K562 (cell line): ENCODE results near the gene TRAP1. TPM values are rescaled to one million over a fixed set of nuclear protein-coding genes. Genes with fewer than 3 reads are reported as not detected.

Source experiments
- ATAC-seq: fragments of 200-7000 bp; cut with Tn5 transposase; 3 replicates; pipeline ENCODE4 v1.9.1; 2020; ENCODE audit warnings: moderate library complexity
- BruUV-seq: library from RNA; stranded (reverse); fragments of 400-500 nt; replicated peaks from 2 replicates; lab custom pipeline; 2021; lab: Mats Ljungman, UMichigan
- CTCF ChIA-PET: fragments of 300-600 bp; formaldehyde crosslinking; extraction: SDS; loops from one replicate; lab custom pipeline; 2021; ENCODE audit warnings: low intra/inter-chr PET ratio; lab: Yijun Ruan, JAX
- POLR2A ChIA-PET: fragments of 300-600, 350-650 bp; sonication (Branson Sonifier 250); formaldehyde crosslinking; extraction: SDS; loops from one replicate; lab custom pipeline; 2021; ENCODE audit warnings: antibody characterized with exemption, inconsistent platforms; lab: Yijun Ruan, JAX
- DNase-seq, 4 experiments: peaks; one replicate each; pipeline versions ENCODE4 v3.0.0 to v3.0.0-alpha.2; 2011 to 2018; ENCODE audit warnings: low spot score in 3 of 4, mixed read lengths in 3 of 4; ENCODE audit errors: extremely low read depth in 1 of 4
- FAIRE-seq: peaks from 2 replicates; lab custom pipeline; 2011; peaks lifted over from hg19 to GRCh38; lab: Jason Lieb, UNC
- H2AFZ ChIP-seq: 2 replicates; pipeline ENCODE4 v1.6.0; 2011; ENCODE audit warnings: low read depth, low read length, control low read depth, inconsistent platforms
- H3K27ac ChIP-seq: fragments of 200-600 bp; 3 replicates; pipeline ENCODE4 v1.8.0; 2011; ENCODE audit warnings: low read depth, mild to moderate bottlenecking, control low read depth, inconsistent platforms, low read length, moderate library complexity, mixed read lengths; ENCODE audit errors: extremely low read depth
- H3K27me3 ChIP-seq, 2 experiments: fragments of 300-600 bp in 1 of 2; 2 replicates in 1 of 2; 3 replicates in 1 of 2; pipeline versions ENCODE4 v1.6.0 to v1.8.0; 2011; ENCODE audit warnings: inconsistent platforms in 2 of 2, low read length in 2 of 2, mild to moderate bottlenecking in 1 of 2, mixed read lengths in 1 of 2, moderate library complexity in 1 of 2; ENCODE audit not compliant: control insufficient read depth in 2 of 2, insufficient read depth in 2 of 2
- H3K36me3 ChIP-seq: fragments of 300-600 bp; 3 replicates; pipeline ENCODE4 v1.8.0; 2011; ENCODE audit warnings: mild to moderate bottlenecking, low read length, inconsistent platforms; ENCODE audit not compliant: control insufficient read depth, insufficient read depth
- H3K4me1 ChIP-seq, 2 experiments: fragments of 200-600 bp in 1 of 2; replicated peaks in 1 of 2; 2 replicates in 1 of 2; 3 replicates in 1 of 2; pipeline versions ENCODE4 v1.5.1 to v1.8.0; 2011; ENCODE audit warnings: inconsistent platforms in 2 of 2, low read length in 2 of 2, mild to moderate bottlenecking in 1 of 2, mixed read lengths in 1 of 2, moderate library complexity in 1 of 2; ENCODE audit not compliant: control insufficient read depth in 2 of 2, insufficient read depth in 2 of 2
- H3K4me2 ChIP-seq: 2 replicates; pipeline ENCODE4 v1.6.1; 2011; ENCODE audit warnings: low read length, control low read depth, inconsistent platforms, mixed read lengths; ENCODE audit not compliant: insufficient read depth
- H3K4me3 ChIP-seq: fragments of 200-600 bp; sonication (generic), shearing (Covaris generic); 2 replicates; pipeline ENCODE4 v1.5.1; 2016; ENCODE audit warnings: control low read depth, inconsistent platforms
- H3K79me2 ChIP-seq: fragments of 200-600 bp; 3 replicates; pipeline ENCODE4 v1.8.0; 2011; ENCODE audit warnings: low read length, inconsistent platforms; ENCODE audit not compliant: control insufficient read depth, insufficient read depth
- H3K9ac ChIP-seq, 2 experiments: 2 replicates each; pipeline versions ENCODE4 v1.6.0 to v1.6.1; 2011; ENCODE audit warnings: low read depth in 2 of 2, low read length in 2 of 2, control low read depth in 1 of 2, inconsistent platforms in 1 of 2, mild to moderate bottlenecking in 1 of 2, mixed read lengths in 1 of 2; ENCODE audit not compliant: insufficient read depth in 1 of 2
- H3K9me1 ChIP-seq: one replicate; pipeline ENCODE4 v1.6.0; 2011; ENCODE audit warnings: inconsistent platforms, mild to moderate bottlenecking, low read length, moderate library complexity; ENCODE audit not compliant: control insufficient read depth, insufficient read depth
- H3K9me3 ChIP-seq: replicated peaks from 2 replicates; pipeline ENCODE4 v1.5.1; 2011; ENCODE audit warnings: low read depth, low read length, inconsistent platforms; ENCODE audit not compliant: control insufficient read depth, insufficient read depth
- H4K20me1 ChIP-seq: replicated peaks from 2 replicates; pipeline ENCODE4 v1.6.1; 2011; ENCODE audit warnings: low read length, inconsistent platforms, mixed read lengths; ENCODE audit not compliant: control insufficient read depth, insufficient read depth
- ARHGAP35 ChIP-seq: fragments of 450-650 bp; IDR thresholded peaks from 2 replicates; pipeline ENCODE4 v1.6.1; 2018; ENCODE audit not compliant: partially characterized antibody
- ARNT ChIP-seq, 2 experiments: fragments of 450-650 bp; IDR thresholded peaks; 2 replicates each; pipeline ENCODE4 v1.6.1; 2016; ENCODE audit warnings: mild to moderate bottlenecking in 1 of 2
- BRCA1 ChIP-seq, 2 experiments: fragments of 450-650 bp in 1 of 2; sonication (generic) in 1 of 2; formaldehyde crosslinking in 1 of 2; IDR thresholded peaks; 2 replicates each; pipeline versions ENCODE4 v1.5.0 to v1.6.1; 2017 to 2020; ENCODE audit warnings: mild to moderate bottlenecking in 1 of 2, missing genetic modification reagents in 1 of 2
- FOS ChIP-seq: IDR thresholded peaks from 3 replicates; pipeline ENCODE4 v1.6.1; 2011; ENCODE audit not compliant: insufficient read length; ENCODE audit errors: extremely low read depth
- KHSRP ChIP-seq: fragments of 450-650 bp; IDR thresholded peaks from 2 replicates; pipeline ENCODE4 v1.6.1; 2017
- NR0B1 ChIP-seq: fragments of 450-650 bp; IDR thresholded peaks from one replicate; pipeline ENCODE4 v1.6.1; 2018; ENCODE audit warnings: mild to moderate bottlenecking, moderate library complexity; ENCODE audit not compliant: partially characterized antibody
- POLR2G ChIP-seq: fragments of 200-400 bp; formaldehyde crosslinking; IDR thresholded peaks from 2 replicates; pipeline ENCODE4 v1.6.1; 2017; ENCODE audit warnings: low read depth, mild to moderate bottlenecking, antibody characterized with exemption, low read length, moderate library complexity
- RBM22 ChIP-seq: fragments of 200-400 bp; formaldehyde crosslinking; IDR thresholded peaks from 2 replicates; pipeline ENCODE4 v1.6.1; 2018; ENCODE audit warnings: low read length, low read depth; ENCODE audit not compliant: poor library complexity, severe bottlenecking
- ZNF75A ChIP-seq: fragments of 450-650 bp; formaldehyde crosslinking; IDR thresholded peaks from 2 replicates; pipeline ENCODE4 v1.4.0; 2020; ENCODE audit warnings: mild to moderate bottlenecking
- WGBS: fragments of 100-300 bp; shearing (Covaris generic); methylation state at CpG from one replicate; pipeline ENCODE4 v1.1.6; 2016; ENCODE audit warnings: low coverage, mixed read lengths; ENCODE audit not compliant: insufficient coverage; ENCODE audit errors: missing lambda C conversion rate; 5-methylcytosine and 5-hydroxymethylcytosine counted together
- in situ Hi-C: fragments of 300-500 bp; cut with MboI; formaldehyde crosslinking; loops from 4 replicates; pipeline ENCODE4 v1.15.0; 2018; ENCODE audit warnings: inconsistent platforms, mixed read lengths
- intact Hi-C: fragments of 100-400 bp; cut with micrococcal nuclease; formaldehyde crosslinking; loops from 2 replicates; pipeline ENCODE4 v1.14.2; 2022
- polyA plus RNA-seq, 8 experiments: library from polyadenylated mRNA; depleted of rRNA in 4 of 8; stranded (reverse) in 5 of 8; unstranded in 3 of 8; fragments of >200 nt; fragmentation: Nextera tagmentation in 2 of 8; fragmentation: Illumina TruSeq in 1 of 8; extraction: Ambion mirVana in 2 of 8; extraction: Trizol in 1 of 8; gene quantifications; 2 replicates each; pipeline versions ENCODE4 v1.2.1 to v1.2.3, GENCODE V29; 2011 to 2014; ENCODE audit warnings: inconsistent platforms in 1 of 8, missing spikeins in 1 of 8
- total RNA-seq, 7 experiments: library from RNA; depleted of rRNA in 6 of 7; stranded (reverse); fragments of >200 nt in 6 of 7; fragmentation: Illumina TruSeq in 2 of 7; extraction: Trizol in 2 of 7; gene quantifications; 2 replicates each; pipeline versions ENCODE4 v1.2.1 to v1.2.3, GENCODE V29; 2011 to 2021; ENCODE audit warnings: low replicate concordance in 1 of 7

TRAP1 gene
- total and polyA plus RNA-seq, 9 of the 15 experiments (the other 6 are each of a cell fraction or from before 2014, with no cell fraction given), result 19.1 to 436 (median 301) TPM

- FAIRE-seq, result no peak
- Histone ChIP-seq H4K20me1 (no peaks in the 10 kb centered on the region), H3K36me3 (peaks cover 96% of the 10 kb centered on the region; the same call in 2 of the 3 replicates), H3K9me3 (no peaks in the 10 kb centered on the region), H3K4me2 (no peak overlapping the region), H3K9ac (peak overlapping the region in 1 of 2 experiments; percentile 67; a peak in 1 of 4 replicates), H3K27me3 (no peaks in the 10 kb centered on the region), H3K4me1 (peaks cover 0 to 5% of the 10 kb centered on the region in 2 experiments; a peak in 2 of 5 replicates), H3K79me2 (no peaks in the 10 kb centered on the region), H3K9me1 (no peaks in the 10 kb centered on the region), H3K27ac (no peak overlapping the region), H2AFZ (no peak overlapping the region), H3K4me3 (no peak overlapping the region)
- intact Hi-C loops, result no loop called here
- no peak for ATAC-seq
- CTCF ChIA-PET, result no interaction called here
- no peak for DNase-seq
- in situ Hi-C loops, result no loop called here
- TF ChIP-seq NR0B1, result no peak
- TF ChIP-seq POLR2G, result peak; percentile 55; the same call in 1 of the 2 replicates
- TF ChIP-seq KHSRP, result no peak
- TF ChIP-seq ARHGAP35, result no peak
- POLR2A ChIA-PET, result interaction anchor here (0.5 to 1.2 kb wide), 5 partner anchors 9 to 77 kb away, joined by 3 to 8 read pairs (median 4); no protein-coding TSS in a partner anchor
- BruUV-seq, result no TSS peak
- 94% methylated on average over 17 of the region's 17 CpGs for WGBS
These were observed 54.7 kb downstream of the TRAP1 start for GRCh38 chr16:3662601-3663000.

GRCh38 chr16:3661922-3662321 is 55.4 kb downstream of the TRAP1 start:
- Histone ChIP-seq H3K4me2 (no peak overlapping the region), H3K4me3 (no peak overlapping the region), H3K9ac (no peak overlapping the region), H3K79me2 (no peaks in the 10 kb centered on the region), H3K27ac (no peak overlapping the region), H3K27me3 (no peaks in the 10 kb centered on the region), H3K4me1 (peaks cover 0 to 8% of the 10 kb centered on the region in 2 experiments; a peak in 2 of 5 replicates), H4K20me1 (no peaks in the 10 kb centered on the region), H2AFZ (no peak overlapping the region), H3K9me1 (no peaks in the 10 kb centered on the region), H3K9me3 (no peaks in the 10 kb centered on the region), H3K36me3 (peaks cover 99% of the 10 kb centered on the region; the same call in 2 of the 3 replicates)
- in situ Hi-C loops, result no loop called here
- BruUV-seq, result no TSS peak
- FAIRE-seq (no peak), ATAC-seq (no peak), DNase-seq (no peak)
- 96% methylated on average over 13 of the region's 13 CpGs for WGBS
- TF ChIP-seq RBM22 (peak; percentile 32), ARNT (IDR thresholded peaks at IDR 0.05) (no peak), ZNF75A (CRISPR knock-in tag) (no peak), POLR2G (0 out of 2 replicates have a peak, but pooled peaks have one; percentile 28), FOS (no peak), BRCA1 (IDR thresholded peaks at IDR 0.05) (no peak), BRCA1 (CRISPR knock-in tag; IDR thresholded peaks at IDR 0.05) (no peak)
- ChIA-PET CTCF (no interaction called here), POLR2A (interaction anchor here (1.1 to 1.2 kb wide), 3 partner anchors 9 to 77 kb away, joined by 3 to 8 read pairs (median 4); no protein-coding TSS in a partner anchor)
- intact Hi-C loops, result no loop called here
